ENCODE measurements around the gene ARL15.

The ARL15 gene

GRCh38 chr5:53987101-53987500, 323.3 kb downstream of the ARL15 start:
- H2BK12ac ChIP-seq (ENCODE audit: low read length), result no peak overlapping the region
- no peak overlapping the region for H3K18ac ChIP-seq (ENCODE audit: low read length)
- no peak overlapping the region for H3K27ac ChIP-seq (replicated peaks; ENCODE audit: low read length)
- H3K4ac ChIP-seq (ENCODE audit: low read length), result no peak overlapping the region
- peaks cover 0 to 2% of the 10 kb centered on the region in 2 donors for H3K4me1 ChIP-seq (ENCODE audit: control insufficient read depth in 2 of 2, insufficient read depth in 1 of 2, low read depth in 1 of 2, low read length in 2 of 2)
- H4K91ac ChIP-seq (ENCODE audit: low read depth, low read length, poor library complexity), result no peak overlapping the region
- H3K14ac ChIP-seq (ENCODE audit: low read length), result no peak overlapping the region
- no peak overlapping the region for H2AK5ac ChIP-seq (ENCODE audit: low read depth, low read length)
- no peak overlapping the region for H2BK120ac ChIP-seq (ENCODE audit: low read depth, low read length)
- H2AFZ ChIP-seq (ENCODE audit: low read length), result no peak overlapping the region
- H3K23ac ChIP-seq (ENCODE audit: low read depth, low read length, poor library complexity), result no peak overlapping the region
- no peaks in the 10 kb centered on the region for H3K79me1 ChIP-seq (ENCODE audit: low read depth, low read length)
- H3K4me3 ChIP-seq (ENCODE audit: low read length in 2 of 2), result no peak overlapping the region
- no peak overlapping the region for H3K4me2 ChIP-seq (ENCODE audit: insufficient read depth, low read length, poor library complexity, severe bottlenecking)
- no peak overlapping the region for H2BK15ac ChIP-seq (ENCODE audit: low read length)
- H3K27me3 ChIP-seq (ENCODE audit: control insufficient read depth in 3 of 3, insufficient read depth in 3 of 3, low read depth in 1 of 3, low read length in 3 of 3), result no peaks in the 10 kb centered on the region
- H2BK5ac ChIP-seq (ENCODE audit: low read length), result no peak overlapping the region
- no peaks in the 10 kb centered on the region for H3K36me3 ChIP-seq (replicated peaks in 1 of 2; ENCODE audit: control insufficient read depth in 2 of 2, insufficient read depth in 2 of 2, low read length in 2 of 2)
- DNase-seq (ENCODE audit: low spot score), result no peak
- no CpG with 5 or more reads among the region's 3 CpGs for WGBS, 2 donors (ENCODE audit: extremely low coverage in 2 of 2, insufficient read length in 2 of 2, insufficient replicate concordance in 1 of 2)
- no peak overlapping the region for H4K8ac ChIP-seq (ENCODE audit: low read depth, low read length)
- no peaks in the 10 kb centered on the region for H3K9me3 ChIP-seq (replicated peaks in 1 of 2; ENCODE audit: control insufficient read depth in 2 of 2, insufficient read depth in 1 of 2, low read depth in 1 of 2, low read length in 2 of 2)
- no peak overlapping the region for H3K9ac ChIP-seq (ENCODE audit: low read depth, low read length, poor library complexity)

GRCh38 chr5:53985796-53986195, 324.6 kb downstream of the ARL15 start:
- no peak overlapping the region for H3K14ac ChIP-seq (ENCODE audit: low read length)
- H2BK120ac ChIP-seq (ENCODE audit: low read depth, low read length), result no peak overlapping the region
- no peak overlapping the region for H2BK15ac ChIP-seq (ENCODE audit: low read length)
- H3K9me3 ChIP-seq (replicated peaks in 1 of 2; ENCODE audit: control insufficient read depth in 2 of 2, insufficient read depth in 1 of 2, low read depth in 1 of 2, low read length in 2 of 2), result no peaks in the 10 kb centered on the region
- no peak overlapping the region for H3K4me2 ChIP-seq (ENCODE audit: insufficient read depth, low read length, poor library complexity, severe bottlenecking)
- no peak overlapping the region for H4K8ac ChIP-seq (ENCODE audit: low read depth, low read length)
- H3K36me3 ChIP-seq (replicated peaks in 1 of 2; ENCODE audit: control insufficient read depth in 2 of 2, insufficient read depth in 2 of 2, low read length in 2 of 2), result no peaks in the 10 kb centered on the region
- no peak for DNase-seq (ENCODE audit: low spot score)
- H2BK5ac ChIP-seq (ENCODE audit: low read length), result no peak overlapping the region
- H3K4me3 ChIP-seq (ENCODE audit: low read length in 2 of 2), result no peak overlapping the region
- no peak overlapping the region for H3K23ac ChIP-seq (ENCODE audit: low read depth, low read length, poor library complexity)
- H4K91ac ChIP-seq (ENCODE audit: low read depth, low read length, poor library complexity), result no peak overlapping the region
- no peak overlapping the region for H3K9ac ChIP-seq (ENCODE audit: low read depth, low read length, poor library complexity)
- H3K27me3 ChIP-seq (ENCODE audit: control insufficient read depth in 3 of 3, insufficient read depth in 3 of 3, low read depth in 1 of 3, low read length in 3 of 3), result no peaks in the 10 kb centered on the region
- H3K4me1 ChIP-seq (ENCODE audit: control insufficient read depth in 2 of 2, insufficient read depth in 1 of 2, low read depth in 1 of 2, low read length in 2 of 2), result peaks cover 0 to 2% of the 10 kb centered on the region in 2 donors
- H3K18ac ChIP-seq (ENCODE audit: low read length), result no peak overlapping the region
- H3K79me1 ChIP-seq (ENCODE audit: low read depth, low read length), result no peaks in the 10 kb centered on the region
- H2BK12ac ChIP-seq (ENCODE audit: low read length), result no peak overlapping the region
- H2AK5ac ChIP-seq (ENCODE audit: low read depth, low read length), result no peak overlapping the region
- no peak overlapping the region for H3K4ac ChIP-seq (ENCODE audit: low read length)
- no peak overlapping the region for H3K27ac ChIP-seq (replicated peaks; ENCODE audit: low read length)
- H2AFZ ChIP-seq (ENCODE audit: low read length), result no peak overlapping the region
- 100% methylated on average over 1 of the region's 5 CpGs; no CpG with 5 or more reads in 1 of the 2 donors for WGBS, 2 donors (ENCODE audit: extremely low coverage in 2 of 2, insufficient read length in 2 of 2, insufficient replicate concordance in 1 of 2)

DNA sequence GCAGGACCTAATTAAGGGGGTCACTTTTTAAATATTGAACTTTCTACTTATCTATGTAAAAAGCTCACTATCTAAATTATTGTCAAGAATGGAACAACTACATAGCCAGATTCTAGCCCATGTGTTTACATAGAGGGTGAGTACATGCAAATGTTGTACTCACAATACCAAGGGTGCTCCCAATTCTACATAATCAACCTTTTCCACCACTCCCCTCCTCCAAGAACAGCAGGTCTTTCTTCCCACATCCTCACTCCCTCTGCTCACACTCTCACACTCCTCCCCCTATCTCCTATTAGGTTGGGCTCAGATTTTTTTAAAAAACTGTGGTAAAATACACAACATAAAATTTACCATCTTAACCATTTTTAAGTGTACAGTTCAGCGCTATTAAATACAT, 325.4 kb downstream of the ARL15 start:
- Histone ChIP-seq H3K23ac (ENCODE audit: low read depth, low read length, poor library complexity) (no peak overlapping the region), H3K27ac (replicated peaks; ENCODE audit: low read length) (no peak overlapping the region), H3K79me1 (ENCODE audit: low read depth, low read length) (no peaks in the 10 kb centered on the region), H3K18ac (ENCODE audit: low read length) (no peak overlapping the region), H2AFZ (ENCODE audit: low read length) (no peak overlapping the region), H4K91ac (ENCODE audit: low read depth, low read length, poor library complexity) (no peak overlapping the region), H2BK5ac (ENCODE audit: low read length) (no peak overlapping the region), H2BK12ac (ENCODE audit: low read length) (no peak overlapping the region), H3K27me3 (ENCODE audit: control insufficient read depth in 3 of 3, insufficient read depth in 3 of 3, low read depth in 1 of 3, low read length in 3 of 3) (no peaks in the 10 kb centered on the region), H3K4ac (ENCODE audit: low read length) (no peak overlapping the region), H2BK15ac (ENCODE audit: low read length) (no peak overlapping the region), H3K4me2 (ENCODE audit: insufficient read depth, low read length, poor library complexity, severe bottlenecking) (no peak overlapping the region), H3K36me3 (replicated peaks in 1 of 2; ENCODE audit: control insufficient read depth in 2 of 2, insufficient read depth in 2 of 2, low read length in 2 of 2) (no peaks in the 10 kb centered on the region), H3K4me1 (ENCODE audit: control insufficient read depth in 2 of 2, insufficient read depth in 1 of 2, low read depth in 1 of 2, low read length in 2 of 2) (peaks cover 0 to 2% of the 10 kb centered on the region in 2 donors), H3K4me3 (ENCODE audit: low read length in 2 of 2) (no peak overlapping the region), H2BK120ac (ENCODE audit: low read depth, low read length) (no peak overlapping the region), H4K8ac (ENCODE audit: low read depth, low read length) (no peak overlapping the region), H3K9ac (ENCODE audit: low read depth, low read length, poor library complexity) (no peak overlapping the region), H3K9me3 (replicated peaks in 1 of 2; ENCODE audit: control insufficient read depth in 2 of 2, insufficient read depth in 1 of 2, low read depth in 1 of 2, low read length in 2 of 2) (no peaks in the 10 kb centered on the region), H2AK5ac (ENCODE audit: low read depth, low read length) (no peak overlapping the region), H3K14ac (ENCODE audit: low read length) (no peak overlapping the region)
- DNase-seq (ENCODE audit: low spot score), result no peak
- WGBS, 2 donors (ENCODE audit: extremely low coverage in 2 of 2, insufficient read length in 2 of 2, insufficient replicate concordance in 1 of 2), result no CpG with 5 or more reads among the region's 1 CpG

GRCh38 chr5:53983568-53984460, 326.6 kb downstream of the ARL15 start:
- H3K27ac ChIP-seq (replicated peaks; ENCODE audit: low read length), result no peak overlapping the region
- no peaks in the 10 kb centered on the region for H3K36me3 ChIP-seq (replicated peaks in 1 of 2; ENCODE audit: control insufficient read depth in 2 of 2, insufficient read depth in 2 of 2, low read length in 2 of 2)
- no peak overlapping the region for H3K4me3 ChIP-seq (ENCODE audit: low read length in 2 of 2)
- H2BK12ac ChIP-seq (ENCODE audit: low read length), result no peak overlapping the region
- H2BK15ac ChIP-seq (ENCODE audit: low read length), result no peak overlapping the region
- no peak overlapping the region for H2AFZ ChIP-seq (ENCODE audit: low read length)
- H4K91ac ChIP-seq (ENCODE audit: low read depth, low read length, poor library complexity), result no peak overlapping the region
- no peaks in the 10 kb centered on the region for H3K79me1 ChIP-seq (ENCODE audit: low read depth, low read length)
- H2AK5ac ChIP-seq (ENCODE audit: low read depth, low read length), result no peak overlapping the region
- DNase-seq (ENCODE audit: low spot score), result no peak
- H3K23ac ChIP-seq (ENCODE audit: low read depth, low read length, poor library complexity), result no peak overlapping the region
- H3K4me2 ChIP-seq (ENCODE audit: insufficient read depth, low read length, poor library complexity, severe bottlenecking), result no peak overlapping the region
- no peak overlapping the region for H4K8ac ChIP-seq (ENCODE audit: low read depth, low read length)
- H3K14ac ChIP-seq (ENCODE audit: low read length), result no peak overlapping the region
- no peak overlapping the region for H3K4ac ChIP-seq (ENCODE audit: low read length)
- H3K18ac ChIP-seq (ENCODE audit: low read length), result no peak overlapping the region
- H3K4me1 ChIP-seq (ENCODE audit: control insufficient read depth in 2 of 2, insufficient read depth in 1 of 2, low read depth in 1 of 2, low read length in 2 of 2), result peaks cover 0 to 2% of the 10 kb centered on the region in 2 donors
- no CpG with 5 or more reads among the region's 10 CpGs for WGBS, 2 donors (ENCODE audit: extremely low coverage in 2 of 2, insufficient read length in 2 of 2, insufficient replicate concordance in 1 of 2)
- H3K9ac ChIP-seq (ENCODE audit: low read depth, low read length, poor library complexity), result no peak overlapping the region
- H3K9me3 ChIP-seq (replicated peaks in 1 of 2; ENCODE audit: control insufficient read depth in 2 of 2, insufficient read depth in 1 of 2, low read depth in 1 of 2, low read length in 2 of 2), result no peaks in the 10 kb centered on the region
- no peak overlapping the region for H2BK5ac ChIP-seq (ENCODE audit: low read length)
- H3K27me3 ChIP-seq (ENCODE audit: control insufficient read depth in 3 of 3, insufficient read depth in 3 of 3, low read depth in 1 of 3, low read length in 3 of 3), result no peaks in the 10 kb centered on the region
- no peak overlapping the region for H2BK120ac ChIP-seq (ENCODE audit: low read depth, low read length)

All from neuronal stem cell (in vitro differentiated cells).